HG03432 (cell line): Measurements from ENCODE around the gene ACAP2.
"Not testable (repeated sequence)": the region's sequence is repeated elsewhere in the genome, so short reads cannot be mapped to it uniquely, and the experiment has no call there.

Source experiments
- ATAC-seq: cut with Tn5 transposase; IDR thresholded peaks from one replicate; pipeline ENCODE4 v1.9.1; 2021; ENCODE audit warnings: mild to moderate bottlenecking, moderate library complexity; ENCODE audit not compliant: unreplicated experiment

Gene ACAP2, protein sequence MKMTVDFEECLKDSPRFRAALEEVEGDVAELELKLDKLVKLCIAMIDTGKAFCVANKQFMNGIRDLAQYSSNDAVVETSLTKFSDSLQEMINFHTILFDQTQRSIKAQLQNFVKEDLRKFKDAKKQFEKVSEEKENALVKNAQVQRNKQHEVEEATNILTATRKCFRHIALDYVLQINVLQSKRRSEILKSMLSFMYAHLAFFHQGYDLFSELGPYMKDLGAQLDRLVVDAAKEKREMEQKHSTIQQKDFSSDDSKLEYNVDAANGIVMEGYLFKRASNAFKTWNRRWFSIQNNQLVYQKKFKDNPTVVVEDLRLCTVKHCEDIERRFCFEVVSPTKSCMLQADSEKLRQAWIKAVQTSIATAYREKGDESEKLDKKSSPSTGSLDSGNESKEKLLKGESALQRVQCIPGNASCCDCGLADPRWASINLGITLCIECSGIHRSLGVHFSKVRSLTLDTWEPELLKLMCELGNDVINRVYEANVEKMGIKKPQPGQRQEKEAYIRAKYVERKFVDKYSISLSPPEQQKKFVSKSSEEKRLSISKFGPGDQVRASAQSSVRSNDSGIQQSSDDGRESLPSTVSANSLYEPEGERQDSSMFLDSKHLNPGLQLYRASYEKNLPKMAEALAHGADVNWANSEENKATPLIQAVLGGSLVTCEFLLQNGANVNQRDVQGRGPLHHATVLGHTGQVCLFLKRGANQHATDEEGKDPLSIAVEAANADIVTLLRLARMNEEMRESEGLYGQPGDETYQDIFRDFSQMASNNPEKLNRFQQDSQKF

DNA sequence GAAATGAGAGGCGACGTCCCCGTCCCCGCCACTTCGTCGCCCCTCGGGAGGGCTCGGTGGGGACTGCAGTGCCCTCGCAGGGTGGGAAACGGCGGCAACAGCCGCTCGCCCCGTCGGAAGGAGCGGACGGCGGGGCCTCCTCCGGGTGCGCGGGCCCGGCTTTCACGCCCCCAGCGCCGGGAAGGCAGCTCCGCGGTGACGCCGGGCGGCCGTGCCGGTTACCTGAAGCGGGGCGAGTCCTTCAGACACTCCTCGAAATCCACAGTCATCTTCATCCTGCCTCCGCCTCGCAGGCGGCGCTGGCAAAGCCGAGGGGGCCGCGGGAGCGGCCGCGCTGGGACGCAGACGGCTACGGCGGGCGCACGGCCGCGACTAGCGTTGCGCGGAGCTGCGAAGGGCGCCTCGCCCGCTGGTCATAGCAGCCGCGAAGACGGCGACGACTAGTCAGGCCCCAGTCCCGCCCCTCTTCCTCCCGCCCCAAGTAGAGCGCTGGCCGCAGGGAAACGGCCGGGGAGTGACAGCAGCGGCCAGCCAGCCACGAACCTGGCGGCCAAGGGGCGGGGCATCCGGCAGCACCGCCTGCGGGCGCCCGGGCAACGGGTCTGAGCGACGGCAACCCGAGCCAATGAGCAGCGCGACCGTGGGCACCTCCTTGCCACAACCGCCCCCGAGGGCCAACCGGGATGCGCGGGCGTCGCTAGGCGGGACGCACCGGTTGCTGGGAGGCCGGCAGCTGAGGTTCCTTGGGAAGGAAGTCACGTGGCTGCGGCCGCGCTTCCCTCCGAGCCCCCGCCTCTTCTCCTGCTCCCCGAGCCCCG, at the start of gene ACAP2:
Gene ACAP2, minus strand, starts transcription at position 448 of the 818 bp plus-strand sequence. Its CDS starts 173 bp downstream, at position 275.
- peak; percentile 93 for ATAC-seq

GRCh38 chr3:195475614-195476013, 32.8 kb upstream of the ACAP2 start:
- ATAC-seq: no peak

- ATAC-seq: not testable (repeated sequence)
Observed at GRCh38 chr3:195475116-195475515, 32.3 kb upstream of the ACAP2 start.

DNA sequence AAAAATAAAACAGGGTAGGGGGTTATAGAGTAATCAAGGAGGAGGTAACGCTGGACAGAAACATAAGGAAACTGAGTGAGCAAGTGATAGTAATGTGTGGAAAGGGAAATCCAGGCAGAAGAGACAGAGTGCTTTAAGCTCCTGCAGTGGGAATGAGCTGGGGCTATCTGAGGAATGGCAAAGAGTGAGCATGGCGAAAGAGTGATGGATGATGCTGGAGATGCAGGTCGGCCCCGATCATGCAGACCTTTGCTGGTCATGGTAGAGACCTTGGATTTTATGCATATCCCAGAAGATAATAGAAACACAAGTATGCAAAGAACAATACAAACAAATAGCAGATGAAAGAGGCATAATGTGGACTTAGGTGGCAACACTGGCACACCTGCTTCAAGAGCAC, 26.0 kb upstream of the ACAP2 start:
- no peak for ATAC-seq

- no peak for ATAC-seq
Observed at GRCh38 chr3:195468391-195468776, 25.6 kb upstream of the ACAP2 start.

- ATAC-seq: no peak
Observed at GRCh38 chr3:195467641-195468390, 25.0 kb upstream of the ACAP2 start.

- ATAC-seq: no peak
Observed at GRCh38 chr3:195466251-195466650, 23.4 kb upstream of the ACAP2 start.

- ATAC-seq: not testable (repeated sequence)
Observed at GRCh38 chr3:195462922-195463321, 20.1 kb upstream of the ACAP2 start.

GRCh38 chr3:195462308-195462610, 19.4 kb upstream of the ACAP2 start:
- no peak for ATAC-seq

- ATAC-seq: no peak
Observed at GRCh38 chr3:195461594-195462307, 18.9 kb upstream of the ACAP2 start.

GRCh38 chr3:195460091-195460713, 17.4 kb upstream of the ACAP2 start:
- no peak for ATAC-seq

GRCh38 chr3:195458316-195458717, 15.5 kb upstream of the ACAP2 start:
- ATAC-seq: peak; percentile 79

GRCh38 chr3:195455789-195456188, 13.0 kb upstream of the ACAP2 start:
- ATAC-seq: no peak

- ATAC-seq: no peak
Observed at GRCh38 chr3:195453236-195453635, 10.4 kb upstream of the ACAP2 start.

- ATAC-seq: no peak
Observed at GRCh38 chr3:195451373-195452015, 8.7 kb upstream of the ACAP2 start.

GRCh38 chr3:195450731-195451229, 8.0 kb upstream of the ACAP2 start:
- ATAC-seq: no peak

DNA sequence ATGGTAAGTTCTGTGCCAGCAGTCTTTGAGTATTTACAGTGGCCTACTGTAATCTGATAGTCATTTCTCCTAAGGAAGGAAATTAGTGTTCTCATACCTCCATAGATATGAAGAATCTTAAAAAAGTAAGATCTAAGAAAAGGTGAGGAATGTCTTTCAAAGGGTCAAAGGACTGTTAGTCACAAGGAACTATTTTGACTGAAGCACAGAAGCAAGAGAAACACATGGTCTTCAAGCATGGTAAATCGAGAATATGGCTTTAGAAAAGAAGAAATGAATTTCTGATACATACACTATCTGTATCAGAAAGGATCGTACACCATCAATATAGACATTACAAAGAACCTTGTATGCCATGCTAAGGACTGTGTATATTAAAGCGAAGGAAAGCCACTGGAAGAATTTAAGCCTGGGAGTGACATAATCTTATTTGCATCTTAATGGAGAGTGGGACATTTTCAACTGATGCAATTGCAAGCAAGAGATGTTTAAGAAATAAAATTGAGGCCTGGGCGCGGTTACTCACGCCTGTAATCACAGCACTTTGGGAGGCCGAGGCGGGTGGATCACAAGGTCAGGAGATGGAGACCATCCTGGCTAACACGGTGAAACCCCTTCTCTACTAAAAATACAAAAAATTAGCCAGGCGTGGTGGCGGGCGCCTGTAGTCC, 5.5 kb upstream of the ACAP2 start:
- ATAC-seq: no peak

- ATAC-seq: no peak
Observed at GRCh38 chr3:195447201-195447600, 4.4 kb upstream of the ACAP2 start.
